CD14-positive monocyte (primary cell): ENCODE measurements around the gene ZSCAN10. TPM values are rescaled to one million over a fixed set of nuclear protein-coding genes. Genes with fewer than 3 reads are reported as not detected.
"Not testable (repeated sequence)": the region's sequence is repeated elsewhere in the genome, so short reads cannot be mapped to it uniquely, and the experiment has no call there.

Experiments
- DNase-seq, 3 donors: peaks; one replicate each; pipeline ENCODE4 v3.0.0-alpha.2; 2011 to 2022
- H2AFZ ChIP-seq: 2 replicates; pipeline ENCODE4 v1.6.0; 2012; ENCODE audit warnings: mild to moderate bottlenecking, low read depth, low read length, inconsistent platforms; ENCODE audit not compliant: insufficient read depth, poor library complexity, severe bottlenecking
- H3K27ac ChIP-seq, 2 donors: 1 replicate in 1 of 2; 2 replicates in 1 of 2; pipeline ENCODE4 v1.5.1; 2012 to 2013; ENCODE audit warnings: low read length in 2 of 2, control low read depth in 1 of 2, inconsistent platforms in 1 of 2, low read depth in 1 of 2, mild to moderate bottlenecking in 1 of 2
- H3K27me3 ChIP-seq, 2 donors: one replicate each; pipeline versions ENCODE4 v1.6.0 to v1.6.1; 2011 to 2013; ENCODE audit warnings: low read length in 2 of 2; ENCODE audit not compliant: control insufficient read depth in 2 of 2, insufficient read depth in 2 of 2
- H3K36me3 ChIP-seq, 2 donors: replicated peaks in 1 of 2; 1 replicate in 1 of 2; 2 replicates in 1 of 2; pipeline versions ENCODE4 v1.5.1 to v1.6.1; 2012 to 2013; ENCODE audit warnings: low read length in 2 of 2, control low read depth in 1 of 2, inconsistent platforms in 1 of 2, mild to moderate bottlenecking in 1 of 2; ENCODE audit not compliant: insufficient read depth in 2 of 2, control insufficient read depth in 1 of 2
- H3K4me1 ChIP-seq, 2 donors: 1 replicate in 1 of 2; 2 replicates in 1 of 2; pipeline versions ENCODE4 v1.5.1 to v1.6.1; 2012 to 2013; ENCODE audit warnings: low read length in 2 of 2, control low read depth in 1 of 2, inconsistent platforms in 1 of 2, mild to moderate bottlenecking in 1 of 2, moderate library complexity in 1 of 2; ENCODE audit not compliant: insufficient read depth in 2 of 2, control insufficient read depth in 1 of 2
- H3K4me2 ChIP-seq: replicated peaks from 2 replicates; pipeline ENCODE3; 2012; ENCODE audit warnings: low read length, moderate library complexity, mild to moderate bottlenecking; ENCODE audit not compliant: poor library complexity, severe bottlenecking; ENCODE audit errors: extremely low read depth
- H3K4me3 ChIP-seq, 3 experiments: fragments of 200-600 bp in 1 of 3; sonication (generic) in 1 of 3; replicated peaks in 1 of 3; 1 replicate in 2 of 3; 2 replicates in 1 of 3; pipeline ENCODE4 v1.5.1; 2011 to 2013; ENCODE audit warnings: low read length in 3 of 3, mild to moderate bottlenecking in 3 of 3, control low read depth in 2 of 3, low read depth in 2 of 3, inconsistent platforms in 1 of 3, moderate library complexity in 1 of 3
- H3K79me2 ChIP-seq: 2 replicates; pipeline ENCODE4 v1.6.0; 2012; ENCODE audit warnings: mild to moderate bottlenecking, control low read depth, inconsistent platforms, low read length, moderate library complexity; ENCODE audit not compliant: insufficient read depth
- H3K9ac ChIP-seq: 2 replicates; pipeline ENCODE4 v1.6.0; 2017; ENCODE audit warnings: low read length, mild to moderate bottlenecking; ENCODE audit not compliant: insufficient read depth, poor library complexity, severe bottlenecking
- H3K9me3 ChIP-seq, 2 donors: replicated peaks in 1 of 2; 1 replicate in 1 of 2; 2 replicates in 1 of 2; pipeline versions ENCODE4 v1.5.1 to v1.6.1; 2012 to 2013; ENCODE audit warnings: low read length in 2 of 2, control low read depth in 1 of 2; ENCODE audit not compliant: control insufficient read depth in 1 of 2, insufficient read depth in 1 of 2
- H4K20me1 ChIP-seq: 2 replicates; pipeline ENCODE4 v1.6.0; 2012; ENCODE audit warnings: mild to moderate bottlenecking, low read length, control low read depth, moderate library complexity; ENCODE audit not compliant: insufficient read depth
- H3K27ac Mint-ChIP-seq, 7 donors: one replicate each; pipeline ENCODE4 v1.8.0; 2020; ENCODE audit warnings: mild to moderate bottlenecking in 7 of 7, mixed read lengths in 7 of 7, moderate library complexity in 6 of 7, inconsistent platforms in 2 of 7
- H3K27me3 Mint-ChIP-seq, 3 donors: one replicate each; pipeline ENCODE4 v1.8.0; 2021 to 2022; ENCODE audit warnings: low read depth in 3 of 3, mild to moderate bottlenecking in 3 of 3, mixed read lengths in 3 of 3, moderate library complexity in 3 of 3, inconsistent platforms in 1 of 3
- H3K36me3 Mint-ChIP-seq, 2 donors: one replicate each; pipeline ENCODE4 v1.8.0; 2020; ENCODE audit warnings: mixed read lengths in 2 of 2, inconsistent platforms in 1 of 2, mild to moderate bottlenecking in 1 of 2
- H3K4me1 Mint-ChIP-seq: one replicate; pipeline ENCODE4 v1.8.0; 2020; ENCODE audit warnings: mild to moderate bottlenecking, mixed read lengths
- H3K4me3 Mint-ChIP-seq, 2 donors: one replicate each; pipeline ENCODE4 v1.8.0; 2020; ENCODE audit warnings: mild to moderate bottlenecking in 2 of 2, mixed read lengths in 2 of 2, moderate library complexity in 1 of 2
- H3K9me3 Mint-ChIP-seq, 7 donors: one replicate each; pipeline ENCODE4 v1.8.0; 2020 to 2022; ENCODE audit warnings: mixed read lengths in 7 of 7, mild to moderate bottlenecking in 6 of 7, moderate library complexity in 6 of 7, inconsistent platforms in 2 of 7
- CTCF ChIP-seq: fragments of 200-600 bp; IDR thresholded peaks from one replicate; pipeline ENCODE4 v1.8.0; 2022; ENCODE audit warnings: antibody characterized with exemption, mild to moderate bottlenecking
- WGBS: methylation state at CpG from one replicate; pipeline ENCODE4 v1.1.5; 2013; ENCODE audit warnings: missing lambda C conversion rate; ENCODE audit not compliant: insufficient coverage; 5-methylcytosine and 5-hydroxymethylcytosine counted together
- intact Hi-C, 2 donors: fragments of 100-400 bp; cut with micrococcal nuclease; formaldehyde crosslinking; loops; one replicate each; pipeline versions ENCODE4 v1.15.0 to v1.15.1; 2023
- polyA plus RNA-seq, 3 donors: library from polyadenylated mRNA; depleted of rRNA in 1 of 3; unstranded in 2 of 3; stranded (reverse) in 1 of 3; fragments of 300-500 nt in 2 of 3; fragments of >200 nt in 1 of 3; fragmentation: Illumina TruSeq in 2 of 3; gene quantifications; 1 replicate in 2 of 3; 2 replicates in 1 of 3; pipeline ENCODE4 v1.2.3, GENCODE V29; 2012 to 2021

ZSCAN10 gene
- polyA plus RNA-seq, 3 donors = 0.29 TPM; not detected in 2

GRCh38 chr16:3084491-3084890 is 14.6 kb downstream of the ZSCAN10 start:
- no peaks in the 10 kb centered on the region for H3K9me3 ChIP-seq
- H3K4me3 ChIP-seq = no peak overlapping the region
- H3K27me3 ChIP-seq = no peaks in the 10 kb centered on the region
- peaks cover 12 to 18% of the 10 kb centered on the region in 2 donors for H3K36me3 ChIP-seq
- H2AFZ ChIP-seq = no peak overlapping the region
- peaks cover 15% of the 10 kb centered on the region for H3K79me2 ChIP-seq
- H3K4me2 ChIP-seq = no peak overlapping the region
- DNase-seq = no peak
- no peaks in the 10 kb centered on the region for H3K9me3 Mint-ChIP-seq
- H4K20me1 ChIP-seq = no peaks in the 10 kb centered on the region
- WGBS = 100% methylated on average over 1 of the region's 1 CpG
- H3K9ac ChIP-seq = no peak overlapping the region
- intact Hi-C loops = no loop called here
- H3K27me3 Mint-ChIP-seq = no peaks in the 10 kb centered on the region
- H3K27ac ChIP-seq = no peak overlapping the region
- H3K4me1 ChIP-seq = peaks cover 32% of the 10 kb centered on the region in 2 donors
- H3K27ac Mint-ChIP-seq = no peak overlapping the region
- H3K4me3 Mint-ChIP-seq = no peak overlapping the region
- TF ChIP-seq CTCF = no peak
- peaks cover 13 to 41% of the 10 kb centered on the region in 2 donors for H3K36me3 Mint-ChIP-seq
- peaks cover 44% of the 10 kb centered on the region for H3K4me1 Mint-ChIP-seq

GRCh38 chr16:3083408-3083807 is 15.7 kb downstream of the ZSCAN10 start:
- peaks cover 12 to 25% of the 10 kb centered on the region in 2 donors for H3K36me3 ChIP-seq
- H3K4me2 ChIP-seq, H3K4me3 ChIP-seq, H3K9me3 Mint-ChIP-seq, H3K9me3 ChIP-seq, DNase-seq, H3K9ac ChIP-seq, H3K4me3 Mint-ChIP-seq, H2AFZ ChIP-seq, intact Hi-C loops, H3K27me3 Mint-ChIP-seq, H3K27me3 ChIP-seq, H4K20me1 ChIP-seq, H3K27ac Mint-ChIP-seq, H3K27ac ChIP-seq: not testable (repeated sequence)
- 97% methylated on average over 6 of the region's 8 CpGs for WGBS
- H3K36me3 Mint-ChIP-seq = peaks cover 15 to 45% of the 10 kb centered on the region in 2 donors
- H3K79me2 ChIP-seq = peaks cover 15% of the 10 kb centered on the region
- H3K4me1 Mint-ChIP-seq = peaks cover 44% of the 10 kb centered on the region
- H3K4me1 ChIP-seq = peaks cover 32% of the 10 kb centered on the region in 2 donors

GRCh38 chr16:3081957-3082356 is 17.1 kb downstream of the ZSCAN10 start:
- H3K4me3 ChIP-seq, H4K20me1 ChIP-seq, H3K9me3 Mint-ChIP-seq, H3K9me3 ChIP-seq, H3K9ac ChIP-seq, H3K27me3 Mint-ChIP-seq, H2AFZ ChIP-seq, H3K27ac ChIP-seq, DNase-seq, H3K27ac Mint-ChIP-seq, H3K27me3 ChIP-seq, intact Hi-C loops, H3K4me2 ChIP-seq, H3K4me3 Mint-ChIP-seq: not testable (repeated sequence)
- H3K36me3 Mint-ChIP-seq = peaks cover 28 to 58% of the 10 kb centered on the region in 2 donors
- peaks cover 29% of the 10 kb centered on the region for H3K4me1 Mint-ChIP-seq
- H3K4me1 ChIP-seq = peaks cover 18 to 20% of the 10 kb centered on the region in 2 donors
- 99% methylated on average over 12 of the region's 13 CpGs for WGBS
- H3K79me2 ChIP-seq = peaks cover 13% of the 10 kb centered on the region
- H3K36me3 ChIP-seq = peaks cover 24 to 38% of the 10 kb centered on the region in 2 donors
